GM12878 (cell line): ENCODE data around the gene KIF6.

Experiments
- ATF7 ChIP-seq: fragments of 450-650 bp; IDR thresholded peaks from 2 replicates; pipeline ENCODE4 v1.6.1; 2016; ENCODE audit warnings: low read depth, mild to moderate bottlenecking
- CREB1 ChIP-seq: IDR thresholded peaks from 2 replicates; pipeline ENCODE4 v1.6.1; 2012; ENCODE audit warnings: low read depth, mild to moderate bottlenecking, inconsistent platforms
- CTCF ChIP-seq, 3 experiments: IDR thresholded peaks in 2 of 3; conservative IDR thresholded peaks in 1 of 3; 2 replicates each; pipeline ENCODE4 v1.5.1; 2011; ENCODE audit warnings: low read depth in 3 of 3, low read length in 3 of 3, mild to moderate bottlenecking in 3 of 3, control low read depth in 2 of 3, moderate library complexity in 2 of 3, inconsistent platforms in 1 of 3, mixed read lengths in 1 of 3; ENCODE audit not compliant: control insufficient read depth in 2 of 3, insufficient read depth in 1 of 3; ENCODE audit errors: extremely low read depth in 1 of 3
- FOS ChIP-seq: IDR thresholded peaks from 3 replicates; pipeline ENCODE4 v1.6.1; 2011; ENCODE audit warnings: borderline replicate concordance; ENCODE audit not compliant: insufficient read length; ENCODE audit errors: extremely low read depth
- NFIC ChIP-seq: IDR thresholded peaks from 2 replicates; pipeline ENCODE4 v1.6.1; 2012; ENCODE audit warnings: low read depth, mild to moderate bottlenecking, inconsistent platforms, low read length, moderate library complexity
- PAX5 ChIP-seq: IDR thresholded peaks from 2 replicates; pipeline ENCODE4 v1.6.1; 2011; ENCODE audit warnings: low read depth, low read length, borderline replicate concordance
- POLR2A ChIP-seq: IDR thresholded peaks from 2 replicates; pipeline ENCODE4 v1.6.1; 2011; ENCODE audit warnings: low read depth, mild to moderate bottlenecking, low read length
- POU2F2 ChIP-seq: IDR thresholded peaks from 3 replicates; pipeline ENCODE4 v1.6.1; 2011; ENCODE audit warnings: low read depth, mild to moderate bottlenecking, low read length, borderline replicate concordance
- SIX5 ChIP-seq: IDR thresholded peaks from 2 replicates; pipeline ENCODE4 v1.6.1; 2011; ENCODE audit warnings: mild to moderate bottlenecking, low read depth, low read length, moderate library complexity; ENCODE audit not compliant: severe bottlenecking
- SMC3 ChIP-seq: IDR thresholded peaks from 2 replicates; pipeline ENCODE4 v1.6.1; 2011; ENCODE audit warnings: low read length, improper control_type of control experiment, borderline replicate concordance
- TAF1 ChIP-seq: IDR thresholded peaks from 2 replicates; pipeline ENCODE4 v1.6.1; 2011; ENCODE audit warnings: mild to moderate bottlenecking, low read depth, low read length, borderline replicate concordance
- USF2 ChIP-seq: IDR thresholded peaks from 2 replicates; pipeline ENCODE4 v1.6.1; 2011; ENCODE audit warnings: low read depth, low read length, improper control_type of control experiment, borderline replicate concordance
- ZNF687 ChIP-seq: fragments of 450-650 bp; IDR thresholded peaks from 2 replicates; pipeline ENCODE4 v1.6.1; 2017; ENCODE audit warnings: mild to moderate bottlenecking, moderate library complexity

- TF ChIP-seq ATF7 (no peak), CTCF (IDR thresholded peaks at IDR 0.05 in 2 of 3, conservative IDR thresholded peaks at IDR 0.05 in 1 of 3; ENCODE audit: control insufficient read depth in 2 of 3, extremely low read depth in 1 of 3, insufficient read depth in 1 of 3, low read depth in 3 of 3, low read length in 3 of 3) (no peak), USF2 (no peak), FOS (no peak), CREB1 (no peak), ZNF687 (no peak), SIX5 (no peak), PAX5 (no peak), POU2F2 (no peak), TAF1 (no peak), POLR2A (no peak), SMC3 (no peak), NFIC (no peak)
These were observed 33.8 kb upstream of the KIF6 start for GRCh38 chr6:39758905-39759605.
